Astrocyte (in vitro differentiated cells and primary cell): ENCODE data around the gene NEK9.

Experiments used
- CTCF ChIP-seq: IDR thresholded peaks from 2 replicates; pipeline ENCODE4 v1.5.1; 2011; ENCODE audit warnings: low read depth, mild to moderate bottlenecking, inconsistent platforms, low read length, moderate library complexity; ENCODE audit not compliant: insufficient read depth
- EZH2 ChIP-seq: IDR thresholded peaks from 2 replicates; pipeline ENCODE4 v1.6.1; 2012; ENCODE audit warnings: mild to moderate bottlenecking, low read length, inconsistent platforms; ENCODE audit not compliant: insufficient read depth

DNA sequence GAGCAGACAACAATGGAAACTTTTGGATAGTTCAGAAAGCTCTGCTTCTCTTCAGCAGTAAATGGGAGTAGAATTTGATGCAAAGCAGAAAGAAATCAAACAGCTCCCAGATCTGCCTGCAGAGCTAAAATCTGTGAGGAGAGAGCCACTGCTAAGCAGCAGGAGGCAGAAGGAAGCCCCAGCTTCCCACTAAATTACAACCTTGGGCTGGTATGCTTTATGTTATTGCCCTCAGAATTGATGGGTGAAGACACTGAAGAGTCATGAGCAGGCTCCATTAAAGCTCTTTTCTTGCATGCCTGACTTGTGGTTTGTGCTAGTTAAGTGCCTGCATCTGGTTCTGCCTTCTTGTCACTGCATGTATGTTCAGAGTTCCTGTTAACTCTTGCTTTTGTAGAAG is 49.1 kb downstream of the NEK9 start:
- TF ChIP-seq CTCF (no peak), EZH2 (no peak)
